ENCODE measurements around the gene CYP46A1.

- TF ChIP-seq CTCF (IDR thresholded peaks at IDR 0.05; ENCODE audit: low read depth, low read length, missing input control) (no peak), JUND (IDR thresholded peaks at IDR 0.05) (no peak), SP1 (IDR thresholded peaks at IDR 0.05) (no peak)
- TF ChIP-seq, protein P1, sequence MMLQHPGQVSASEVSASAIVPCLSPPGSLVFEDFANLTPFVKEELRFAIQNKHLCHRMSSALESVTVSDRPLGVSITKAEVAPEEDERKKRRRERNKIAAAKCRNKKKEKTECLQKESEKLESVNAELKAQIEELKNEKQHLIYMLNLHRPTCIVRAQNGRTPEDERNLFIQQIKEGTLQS (IDR thresholded peaks at IDR 0.05) = no peak
- TF ChIP-seq, protein P2, sequence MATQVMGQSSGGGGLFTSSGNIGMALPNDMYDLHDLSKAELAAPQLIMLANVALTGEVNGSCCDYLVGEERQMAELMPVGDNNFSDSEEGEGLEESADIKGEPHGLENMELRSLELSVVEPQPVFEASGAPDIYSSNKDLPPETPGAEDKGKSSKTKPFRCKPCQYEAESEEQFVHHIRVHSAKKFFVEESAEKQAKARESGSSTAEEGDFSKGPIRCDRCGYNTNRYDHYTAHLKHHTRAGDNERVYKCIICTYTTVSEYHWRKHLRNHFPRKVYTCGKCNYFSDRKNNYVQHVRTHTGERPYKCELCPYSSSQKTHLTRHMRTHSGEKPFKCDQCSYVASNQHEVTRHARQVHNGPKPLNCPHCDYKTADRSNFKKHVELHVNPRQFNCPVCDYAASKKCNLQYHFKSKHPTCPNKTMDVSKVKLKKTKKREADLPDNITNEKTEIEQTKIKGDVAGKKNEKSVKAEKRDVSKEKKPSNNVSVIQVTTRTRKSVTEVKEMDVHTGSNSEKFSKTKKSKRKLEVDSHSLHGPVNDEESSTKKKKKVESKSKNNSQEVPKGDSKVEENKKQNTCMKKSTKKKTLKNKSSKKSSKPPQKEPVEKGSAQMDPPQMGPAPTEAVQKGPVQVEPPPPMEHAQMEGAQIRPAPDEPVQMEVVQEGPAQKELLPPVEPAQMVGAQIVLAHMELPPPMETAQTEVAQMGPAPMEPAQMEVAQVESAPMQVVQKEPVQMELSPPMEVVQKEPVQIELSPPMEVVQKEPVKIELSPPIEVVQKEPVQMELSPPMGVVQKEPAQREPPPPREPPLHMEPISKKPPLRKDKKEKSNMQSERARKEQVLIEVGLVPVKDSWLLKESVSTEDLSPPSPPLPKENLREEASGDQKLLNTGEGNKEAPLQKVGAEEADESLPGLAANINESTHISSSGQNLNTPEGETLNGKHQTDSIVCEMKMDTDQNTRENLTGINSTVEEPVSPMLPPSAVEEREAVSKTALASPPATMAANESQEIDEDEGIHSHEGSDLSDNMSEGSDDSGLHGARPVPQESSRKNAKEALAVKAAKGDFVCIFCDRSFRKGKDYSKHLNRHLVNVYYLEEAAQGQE (IDR thresholded peaks at IDR 0.05) = no peak
Observed at GRCh38 chr14:99732436-99733210, 48.5 kb downstream of the CYP46A1 start.

Data from liver (tissue), 3 donors.